ENCODE data around the gene WDR26. TPM values are rescaled to one million over a fixed set of nuclear protein-coding genes. Genes with fewer than 3 reads are reported as not detected.
"Not testable (repeated sequence)": the region's sequence is repeated elsewhere in the genome, so short reads cannot be mapped to it uniquely, and the experiment has no call there.

WDR26 gene
- total and polyA plus RNA-seq, 4 donors: 30.0 to 180 (median 59.3) TPM

DNA sequence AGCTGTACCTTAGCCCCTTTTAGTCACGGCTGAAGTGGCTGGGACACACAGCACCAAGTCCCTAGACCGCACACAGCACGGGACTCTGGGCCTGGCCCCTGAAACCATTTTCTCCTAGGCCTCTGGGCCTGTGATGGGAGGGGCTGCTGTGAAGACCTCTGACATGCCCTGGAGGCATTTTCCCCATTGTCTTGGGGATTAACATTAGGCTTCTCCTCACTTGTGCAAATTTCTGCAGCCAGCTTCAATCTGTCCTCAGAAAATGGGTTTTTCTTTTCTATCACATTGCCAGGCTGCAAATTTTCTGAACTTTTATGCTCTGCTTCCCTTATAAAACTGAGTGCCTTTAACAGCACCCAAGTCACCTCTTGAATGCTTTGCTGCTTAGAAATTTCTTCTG, 45.6 kb upstream of the WDR26 start:
- not testable (repeated sequence) for H3K27me3 ChIP-seq (ENCODE audit: control insufficient read depth in 3 of 3, insufficient read depth in 3 of 3, low read length in 2 of 3); H3K36me3 ChIP-seq (ENCODE audit: control insufficient read depth in 4 of 4, insufficient read depth in 4 of 4, low read length in 4 of 4); ATAC-seq (ENCODE audit: insufficient read depth, low FRiP score); DNase-seq; H3K9ac ChIP-seq (ENCODE audit: insufficient read depth in 1 of 2, low read length in 2 of 2); H3K4me3 ChIP-seq; H3K27ac ChIP-seq (ENCODE audit: low read depth in 1 of 2, low read length in 1 of 2); H3K9me3 ChIP-seq (ENCODE audit: control insufficient read depth in 4 of 4, insufficient read depth in 3 of 4, low read length in 3 of 4); H3K4me1 ChIP-seq (ENCODE audit: control insufficient read depth in 5 of 5, insufficient read depth in 5 of 5, low read length in 5 of 5)
- WGBS, 2 donors: 96 to 98% methylated on average over 3 of the region's 3 CpGs

DNA sequence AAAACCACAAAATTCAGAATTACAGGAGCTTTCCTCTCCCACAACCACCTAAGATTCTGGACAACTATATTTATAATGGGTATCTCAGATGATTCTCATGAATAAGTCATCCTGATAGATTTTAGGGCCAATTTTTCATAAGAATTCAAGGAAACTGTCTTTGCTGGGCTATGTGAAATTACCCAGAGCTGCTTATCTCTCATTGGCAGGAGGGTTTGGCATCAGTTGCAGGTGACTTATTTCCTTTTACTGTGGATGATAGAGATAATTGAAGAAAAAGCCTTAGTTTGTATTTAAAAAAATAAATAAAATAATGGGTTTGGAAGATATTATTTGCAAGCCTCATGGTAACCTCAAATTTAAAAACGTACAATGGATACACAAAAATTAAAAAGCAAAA, 38.2 kb upstream of the WDR26 start:
- no peaks in the 10 kb centered on the region for H3K4me1 ChIP-seq (ENCODE audit: control insufficient read depth in 5 of 5, insufficient read depth in 5 of 5, low read length in 5 of 5)
- no peaks in the 10 kb centered on the region for H3K9me3 ChIP-seq (ENCODE audit: control insufficient read depth in 4 of 4, insufficient read depth in 3 of 4, low read length in 3 of 4)
- TF ChIP-seq, protein P1, sequence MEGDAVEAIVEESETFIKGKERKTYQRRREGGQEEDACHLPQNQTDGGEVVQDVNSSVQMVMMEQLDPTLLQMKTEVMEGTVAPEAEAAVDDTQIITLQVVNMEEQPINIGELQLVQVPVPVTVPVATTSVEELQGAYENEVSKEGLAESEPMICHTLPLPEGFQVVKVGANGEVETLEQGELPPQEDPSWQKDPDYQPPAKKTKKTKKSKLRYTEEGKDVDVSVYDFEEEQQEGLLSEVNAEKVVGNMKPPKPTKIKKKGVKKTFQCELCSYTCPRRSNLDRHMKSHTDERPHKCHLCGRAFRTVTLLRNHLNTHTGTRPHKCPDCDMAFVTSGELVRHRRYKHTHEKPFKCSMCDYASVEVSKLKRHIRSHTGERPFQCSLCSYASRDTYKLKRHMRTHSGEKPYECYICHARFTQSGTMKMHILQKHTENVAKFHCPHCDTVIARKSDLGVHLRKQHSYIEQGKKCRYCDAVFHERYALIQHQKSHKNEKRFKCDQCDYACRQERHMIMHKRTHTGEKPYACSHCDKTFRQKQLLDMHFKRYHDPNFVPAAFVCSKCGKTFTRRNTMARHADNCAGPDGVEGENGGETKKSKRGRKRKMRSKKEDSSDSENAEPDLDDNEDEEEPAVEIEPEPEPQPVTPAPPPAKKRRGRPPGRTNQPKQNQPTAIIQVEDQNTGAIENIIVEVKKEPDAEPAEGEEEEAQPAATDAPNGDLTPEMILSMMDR (IDR thresholded peaks at IDR 0.05; ENCODE audit: control extremely low read depth, extremely low read depth): no peak
- WGBS, 2 donors: 84 to 93% methylated on average over 1 of the region's 1 CpG
- ATAC-seq (ENCODE audit: insufficient read depth, low FRiP score) (no peak), DNase-seq (no peak)
- no peak overlapping the region for H3K9ac ChIP-seq (ENCODE audit: insufficient read depth in 1 of 2, low read length in 2 of 2)
- no peak overlapping the region for H3K4me3 ChIP-seq
- no peak overlapping the region for H3K27ac ChIP-seq (ENCODE audit: low read depth in 1 of 2, low read length in 1 of 2)
- H3K36me3 ChIP-seq (ENCODE audit: control insufficient read depth in 4 of 4, insufficient read depth in 4 of 4, low read length in 4 of 4): no peaks in the 10 kb centered on the region
- no peaks in the 10 kb centered on the region for H3K27me3 ChIP-seq (ENCODE audit: control insufficient read depth in 3 of 3, insufficient read depth in 3 of 3, low read length in 2 of 3)

DNA sequence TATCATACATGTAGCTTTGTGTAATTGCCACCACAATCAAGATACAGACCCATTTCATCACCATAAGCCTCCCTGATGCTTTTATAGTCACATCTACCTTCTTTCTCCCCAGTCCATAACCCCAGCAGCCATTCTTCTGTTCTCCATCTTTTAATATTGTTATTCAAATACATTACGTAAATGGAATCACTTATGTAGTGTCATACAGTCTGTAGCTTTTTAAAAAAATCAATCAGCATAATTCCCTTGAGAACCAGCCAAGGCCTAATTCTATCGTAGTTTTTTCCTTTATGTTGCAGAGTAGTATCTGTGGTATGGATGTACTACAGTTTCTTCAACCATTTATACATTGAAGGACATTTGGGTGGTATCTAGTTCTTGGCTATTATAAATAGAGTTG, 31.6 kb upstream of the WDR26 start:
- TF ChIP-seq, protein P1 (IDR thresholded peaks at IDR 0.05; ENCODE audit: control extremely low read depth, extremely low read depth): no peak
- no peak overlapping the region for H3K27ac ChIP-seq (ENCODE audit: low read depth in 1 of 2, low read length in 1 of 2)
- H3K27me3 ChIP-seq (ENCODE audit: control insufficient read depth in 3 of 3, insufficient read depth in 3 of 3, low read length in 2 of 3): no peaks in the 10 kb centered on the region
- H3K9me3 ChIP-seq (ENCODE audit: control insufficient read depth in 4 of 4, insufficient read depth in 3 of 4, low read length in 3 of 4): no peaks in the 10 kb centered on the region
- no peak for DNase-seq
- no peak overlapping the region for H3K4me3 ChIP-seq
- H3K36me3 ChIP-seq (ENCODE audit: control insufficient read depth in 4 of 4, insufficient read depth in 4 of 4, low read length in 4 of 4): no peaks in the 10 kb centered on the region
- H3K4me1 ChIP-seq (ENCODE audit: control insufficient read depth in 5 of 5, insufficient read depth in 5 of 5, low read length in 5 of 5): no peaks in the 10 kb centered on the region
- ATAC-seq (ENCODE audit: insufficient read depth, low FRiP score): no peak
- 86 to 95% methylated on average over 2 of the region's 2 CpGs for WGBS, 2 donors
- no peak overlapping the region for H3K9ac ChIP-seq (ENCODE audit: insufficient read depth in 1 of 2, low read length in 2 of 2)

GRCh38 chr1:224459966-224460365, 25.4 kb upstream of the WDR26 start:
- ATAC-seq (ENCODE audit: insufficient read depth, low FRiP score) (no peak), DNase-seq (no peak)
- 87 to 89% methylated on average over 5 of the region's 5 CpGs for WGBS, 2 donors
- TF ChIP-seq, protein P1 (IDR thresholded peaks at IDR 0.05; ENCODE audit: control extremely low read depth, extremely low read depth): no peak
- Histone ChIP-seq H3K4me3 (no peak overlapping the region), H3K27ac (ENCODE audit: low read depth in 1 of 2, low read length in 1 of 2) (peak overlapping the region in 1 of 2 donors; percentile 56), H3K4me1 (ENCODE audit: control insufficient read depth in 5 of 5, insufficient read depth in 5 of 5, low read length in 5 of 5) (peaks cover 0 to 23% (median 3%) of the 10 kb centered on the region in 5 donors), H3K36me3 (ENCODE audit: control insufficient read depth in 4 of 4, insufficient read depth in 4 of 4, low read length in 4 of 4) (no peaks in the 10 kb centered on the region), H3K9ac (ENCODE audit: insufficient read depth in 1 of 2, low read length in 2 of 2) (no peak overlapping the region), H3K9me3 (ENCODE audit: control insufficient read depth in 4 of 4, insufficient read depth in 3 of 4, low read length in 3 of 4) (no peaks in the 10 kb centered on the region), H3K27me3 (ENCODE audit: control insufficient read depth in 3 of 3, insufficient read depth in 3 of 3, low read length in 2 of 3) (no peaks in the 10 kb centered on the region)
